Measurements from ENCODE around the gene TBC1D20.
"Not testable (repeated sequence)": the region's sequence is repeated elsewhere in the genome, so short reads cannot be mapped to it uniquely, and the experiment has no call there.

- not testable (repeated sequence) for TF ChIP-seq NANOG (IDR thresholded peaks at IDR 0.05; ENCODE audit: borderline replicate concordance); CTCF (conservative IDR thresholded peaks at IDR 0.05; ENCODE audit: low read depth in 2 of 2); EZH2 (IDR thresholded peaks at IDR 0.05; ENCODE audit: low read depth, unreplicated experiment); POLR2AphosphoS5 (IDR thresholded peaks at IDR 0.05; ENCODE audit: low read depth)
Observed at GRCh38 chr20:393296-393695, 69.0 kb downstream of the TBC1D20 start.

Data from GM23338 (cell line).